Neural cell (in vitro differentiated cells): ENCODE measurements around the gene IL19. TPM values are rescaled to one million over a fixed set of nuclear protein-coding genes. Genes with fewer than 3 reads are reported as not detected.

ENCODE experiments used
- polyA plus RNA-seq: library from polyadenylated mRNA; depleted of rRNA; stranded (reverse); fragments of >200 nt; gene quantifications from 2 replicates; pipeline ENCODE4 v1.2.3, GENCODE V29; 2014
- small RNA-seq, 3 experiments: library from RNA; depleted of rRNA; stranded (forward); fragments of <200 nt; gene quantifications; one replicate each; pipeline ENCODE3, GENCODE V24; 2012

The IL19 gene
- polyA plus RNA-seq, 1 donor from 2014 or later = not detected

Small RNAs within 50 kb of the gene (small RNA-seq; reads per million reads assigned to genes)
- gene RF00019 = 0 to 1.2 (median 0) reads per million in 3 experiments

Other genes starting within 250 kb of the IL19 start
- 36.1 and 37.1 TPM in 2 replicates for gene EIF2D, start 158.3 kb upstream of the IL19 start, polyA plus RNA-seq
- 7.5 and 8.3 TPM in 2 replicates for gene DYRK3, start 135.2 kb upstream of the IL19 start, polyA plus RNA-seq
- 9.0 and 9.1 TPM in 2 replicates for gene MAPKAPK2, start 85.9 kb upstream of the IL19 start, polyA plus RNA-seq
- gene IL10, start 1.7 kb downstream of the IL19 start, polyA plus RNA-seq = not detected in 2 replicates
- gene IL20, start 94.8 kb downstream of the IL19 start, polyA plus RNA-seq = not detected in 2 replicates
- gene IL24, start 126.7 kb downstream of the IL19 start, polyA plus RNA-seq = not detected in 2 replicates
- gene FCMR, start 151.2 kb downstream of the IL19 start, polyA plus RNA-seq = not detected in 2 replicates
- not detected in 2 replicates for gene PIGR, start 175.7 kb downstream of the IL19 start, polyA plus RNA-seq
- not detected in 2 replicates for gene FCAMR, start 199.7 kb downstream of the IL19 start, polyA plus RNA-seq